ENCODE data around the gene C20orf204. TPM values are rescaled to one million over a fixed set of nuclear protein-coding genes. Genes with fewer than 3 reads are reported as not detected.
A peak's percentile ranks its signal among the peaks of the same experiment; 100 is the strongest.

C20orf204 gene
- total RNA-seq, 1 donor from 2014 or later: 2.2 TPM

- Mint-ChIP-seq H3K4me3 (no peak overlapping the region), H3K9me3 (no peaks in the 10 kb centered on the region), H3K27ac (no peak overlapping the region), H3K36me3 (ENCODE audit: low read depth) (peaks cover 41% of the 10 kb centered on the region), H3K4me1 (peaks cover 63% of the 10 kb centered on the region), H3K27me3 (no peaks in the 10 kb centered on the region)
- ATAC-seq (ENCODE audit: low read depth): no peak
- ChIA-PET CTCF (interaction anchor here (0.8 kb wide), 1 partner anchor 36 kb away, joined by 3 read pairs; no protein-coding TSS in a partner anchor), POLR2A (interaction anchor here (0.6 to 8.1 kb wide), 3 partner anchors 9 to 561 kb away, joined by 4 to 77 read pairs (median 6); no protein-coding TSS in a partner anchor)
- TF ChIP-seq, protein P1, sequence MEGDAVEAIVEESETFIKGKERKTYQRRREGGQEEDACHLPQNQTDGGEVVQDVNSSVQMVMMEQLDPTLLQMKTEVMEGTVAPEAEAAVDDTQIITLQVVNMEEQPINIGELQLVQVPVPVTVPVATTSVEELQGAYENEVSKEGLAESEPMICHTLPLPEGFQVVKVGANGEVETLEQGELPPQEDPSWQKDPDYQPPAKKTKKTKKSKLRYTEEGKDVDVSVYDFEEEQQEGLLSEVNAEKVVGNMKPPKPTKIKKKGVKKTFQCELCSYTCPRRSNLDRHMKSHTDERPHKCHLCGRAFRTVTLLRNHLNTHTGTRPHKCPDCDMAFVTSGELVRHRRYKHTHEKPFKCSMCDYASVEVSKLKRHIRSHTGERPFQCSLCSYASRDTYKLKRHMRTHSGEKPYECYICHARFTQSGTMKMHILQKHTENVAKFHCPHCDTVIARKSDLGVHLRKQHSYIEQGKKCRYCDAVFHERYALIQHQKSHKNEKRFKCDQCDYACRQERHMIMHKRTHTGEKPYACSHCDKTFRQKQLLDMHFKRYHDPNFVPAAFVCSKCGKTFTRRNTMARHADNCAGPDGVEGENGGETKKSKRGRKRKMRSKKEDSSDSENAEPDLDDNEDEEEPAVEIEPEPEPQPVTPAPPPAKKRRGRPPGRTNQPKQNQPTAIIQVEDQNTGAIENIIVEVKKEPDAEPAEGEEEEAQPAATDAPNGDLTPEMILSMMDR (IDR thresholded peaks at IDR 0.05): no peak
- intact Hi-C loops (cut with micrococcal nuclease): loop anchor here (5.0 kb wide), 1 partner anchor 93 kb away; the partner anchor contains the start of gene PRPF6
- no peak for DNase-seq
Observed at GRCh38 chr20:64075556-64075955, 39.6 kb downstream of the C20orf204 start.

DNA sequence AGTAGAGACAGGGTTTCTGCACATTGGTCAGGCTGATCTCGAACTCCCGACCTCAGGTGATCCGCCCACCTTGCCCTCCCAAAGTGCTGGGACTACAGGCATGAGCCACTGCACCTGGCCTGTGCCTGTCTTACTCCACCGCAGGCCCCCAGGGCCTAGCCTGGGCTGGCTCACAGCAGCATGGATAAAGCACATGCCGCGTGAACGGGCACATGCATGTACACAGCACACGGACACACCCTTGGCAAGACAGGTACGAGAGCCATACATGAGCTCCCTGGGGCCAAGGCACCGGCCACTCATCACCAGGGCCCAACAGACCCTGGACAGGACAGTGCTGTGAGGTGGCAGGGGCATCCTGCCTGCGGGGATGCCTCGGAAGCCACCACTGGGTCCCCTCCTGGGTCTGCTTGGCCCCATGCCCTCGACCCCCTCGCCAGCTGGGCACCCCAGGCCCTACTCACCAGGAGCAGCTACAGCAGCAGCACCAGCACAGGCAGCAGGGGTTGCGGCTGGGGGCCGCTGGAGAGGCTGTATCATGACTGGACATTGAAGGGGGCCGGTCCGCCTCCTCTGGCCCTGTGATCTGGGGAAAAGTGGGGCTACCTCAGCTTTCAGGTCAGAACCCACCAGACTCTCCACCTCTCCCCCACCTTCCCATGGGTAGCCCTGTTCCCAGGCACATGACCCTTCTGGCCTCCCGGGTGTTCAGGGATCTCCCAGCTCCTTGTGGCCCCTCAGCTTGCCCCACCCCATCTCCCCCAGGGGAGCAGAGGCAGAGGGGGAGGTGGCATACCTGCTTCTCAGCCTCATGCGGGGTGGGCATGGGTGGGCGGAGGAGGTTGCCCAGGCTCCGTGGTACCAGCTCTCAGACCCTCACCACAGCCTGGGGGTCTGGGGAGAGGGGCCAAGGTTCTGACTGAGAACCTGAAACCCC is 40.3 kb downstream of the C20orf204 start:
- Mint-ChIP-seq H3K9me3 (no peaks in the 10 kb centered on the region), H3K27ac (peak overlapping the region; percentile 89), H3K4me1 (peaks cover 63% of the 10 kb centered on the region), H3K27me3 (no peaks in the 10 kb centered on the region), H3K4me3 (peak overlapping the region; percentile 87), H3K36me3 (ENCODE audit: low read depth) (peaks cover 41% of the 10 kb centered on the region)
- CTCF ChIA-PET: interaction anchor here (2.8 kb wide), 1 partner anchor 37 kb away, joined by 13 read pairs; no protein-coding TSS in a partner anchor
- ATAC-seq (ENCODE audit: low read depth) (no peak), DNase-seq (no peak)
- intact Hi-C loops (cut with micrococcal nuclease): loop anchor here (5.0 kb wide), 1 partner anchor 94 kb away; the partner anchor contains the start of gene PRPF6
- POLR2A ChIA-PET: interaction anchor here (0.6 to 8.1 kb wide), 6 partner anchors 10 to 448 kb away, joined by 4 to 77 read pairs (median 11); partner anchors contain the start of genes PRPF6, SAMD10 and TCEA2
- TF ChIP-seq, protein P1 (IDR thresholded peaks at IDR 0.05): no peak

- H3K4me1 Mint-ChIP-seq: peaks cover 62% of the 10 kb centered on the region
- H3K27ac Mint-ChIP-seq: peak overlapping the region; percentile 89
- intact Hi-C loops (cut with micrococcal nuclease): loop anchor here (5.0 kb wide), 1 partner anchor 95 kb away; the partner anchor contains the start of gene PRPF6
- ChIA-PET CTCF (interaction anchor here (1.4 to 2.8 kb wide), 3 partner anchors 11 to 96 kb away, joined by 3 to 13 read pairs (median 8); partner anchors contain the start of gene PRPF6), POLR2A (interaction anchor here (1.2 to 8.1 kb wide), 6 partner anchors 11 to 535 kb away, joined by 3 to 77 read pairs (median 14); partner anchors contain the start of genes PRPF6, SAMD10 and TCEA2)
- ATAC-seq (ENCODE audit: low read depth) (peak; percentile 12), DNase-seq (peak; percentile 55)
- no peaks in the 10 kb centered on the region for H3K9me3 Mint-ChIP-seq
- peak overlapping the region; percentile 87 for H3K4me3 Mint-ChIP-seq
- H3K27me3 Mint-ChIP-seq: no peaks in the 10 kb centered on the region
- peaks cover 40% of the 10 kb centered on the region for H3K36me3 Mint-ChIP-seq (ENCODE audit: low read depth)
- TF ChIP-seq, protein P1 (IDR thresholded peaks at IDR 0.05): no peak
Observed at GRCh38 chr20:64077094-64077493, 41.1 kb downstream of the C20orf204 start.

DNA sequence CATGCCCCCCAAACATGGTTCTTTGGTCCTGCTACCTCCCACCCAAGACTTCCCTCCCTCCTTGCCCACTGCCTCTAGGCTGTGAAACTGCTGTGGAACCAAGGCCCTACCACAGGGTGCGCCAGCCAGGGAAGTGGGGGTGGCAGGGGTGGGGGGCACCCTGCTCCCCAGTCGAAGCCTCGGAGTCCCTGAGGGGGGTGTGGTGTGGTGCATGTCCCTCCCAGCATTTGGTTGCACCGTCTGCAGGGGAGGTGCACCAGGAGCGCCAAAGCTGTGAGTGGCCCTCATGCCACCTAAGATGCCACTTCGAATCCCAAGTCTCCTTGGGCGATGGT is 41.5 kb downstream of the C20orf204 start:
- TF ChIP-seq, protein P1 (IDR thresholded peaks at IDR 0.05): no peak
- Mint-ChIP-seq H3K4me1 (peaks cover 62% of the 10 kb centered on the region), H3K36me3 (ENCODE audit: low read depth) (peaks cover 36% of the 10 kb centered on the region), H3K9me3 (no peaks in the 10 kb centered on the region), H3K27me3 (no peaks in the 10 kb centered on the region), H3K27ac (peak overlapping the region; percentile 89), H3K4me3 (peak overlapping the region; percentile 87)
- ChIA-PET POLR2A (interaction anchor here (0.6 to 8.1 kb wide), 9 partner anchors 11 to 540 kb away, joined by 3 to 77 read pairs (median 8); partner anchors contain the start of genes PRPF6, SAMD10 and TCEA2), CTCF (interaction anchor here (1.4 to 2.8 kb wide), 3 partner anchors 11 to 97 kb away, joined by 3 to 13 read pairs (median 8); partner anchors contain the start of gene PRPF6)
- DNase-seq (no peak), ATAC-seq (ENCODE audit: low read depth) (no peak)
- intact Hi-C loops (cut with micrococcal nuclease): loop anchor here (5.0 kb wide), 1 partner anchor 95 kb away; the partner anchor contains the start of gene PRPF6
